ENCODE results near the gene ZFP62. TPM values are rescaled to one million over a fixed set of nuclear protein-coding genes. Genes with fewer than 3 reads are reported as not detected.
A peak's percentile ranks its signal among the peaks of the same experiment; 100 is the strongest.

Gene ZFP62
- total RNA-seq, 4 donors from 2014 or later: 35.5 to 41.1 (median 39.1) TPM

DNA sequence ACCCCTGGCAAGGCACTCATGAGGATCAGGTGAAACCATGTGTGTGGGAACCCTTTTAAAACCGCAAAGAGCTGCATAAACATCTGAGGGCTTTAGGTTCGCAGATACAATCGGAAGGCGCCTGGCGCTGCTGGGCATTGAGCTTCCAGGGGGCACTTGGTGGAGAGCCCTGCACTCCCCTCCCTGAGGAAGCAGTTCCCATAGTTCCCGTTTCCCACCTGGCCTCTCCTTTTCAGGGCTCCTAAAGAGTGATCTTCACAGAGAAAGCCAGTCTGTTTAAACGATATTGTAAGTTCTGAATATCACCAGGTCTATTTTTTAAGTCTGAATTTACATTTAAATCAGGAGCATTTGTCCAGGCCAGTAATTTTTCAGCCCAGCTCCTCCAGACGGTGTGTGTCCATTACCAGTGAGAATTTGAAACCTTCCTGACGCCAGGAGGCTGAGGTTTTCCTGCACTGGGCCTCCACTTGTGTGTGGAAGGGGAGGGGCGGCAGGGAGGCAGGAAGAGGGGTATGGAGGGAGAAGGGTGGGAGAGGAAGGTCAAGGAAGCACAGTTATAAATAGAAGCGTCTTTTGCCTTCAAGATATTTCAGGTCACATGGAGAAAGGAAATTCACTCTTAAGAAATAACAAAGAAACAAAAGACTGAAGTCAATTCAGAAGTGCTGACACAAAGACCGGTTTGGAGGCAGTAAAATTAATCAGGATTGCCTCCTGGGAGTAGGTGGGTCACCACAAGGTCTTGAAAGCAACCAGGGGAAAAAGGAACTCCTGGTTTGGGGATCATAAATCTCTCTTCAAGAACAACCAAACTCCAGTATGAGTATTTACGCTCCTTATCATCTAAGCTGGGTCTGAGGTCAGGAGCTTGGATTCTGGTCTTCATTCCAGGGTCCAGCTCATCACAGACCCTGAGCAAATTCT, 44.2 kb downstream of the ZFP62 start:
- H3K36me3 ChIP-seq: no peaks in the 10 kb centered on the region
- peak in 1 of 2 donors; percentile 54 for DNase-seq (ENCODE audit: low spot score in 2 of 2)
- TF ChIP-seq POLR2A (IDR thresholded peaks at IDR 0.05) (no peak), POLR2AphosphoS5 (IDR thresholded peaks at IDR 0.05) (peak in 1 of 3 donors; percentile 31)
- WGBS: 58% methylated on average over 13 of the region's 13 CpGs
- peaks cover 52% of the 10 kb centered on the region for H3K4me1 ChIP-seq
- no peaks in the 10 kb centered on the region for H3K27me3 ChIP-seq
- no peaks in the 10 kb centered on the region for H3K9me3 ChIP-seq
- no peak overlapping the region for H3K4me3 ChIP-seq
- H3K27ac ChIP-seq: peak overlapping the region; percentile 78

DNA sequence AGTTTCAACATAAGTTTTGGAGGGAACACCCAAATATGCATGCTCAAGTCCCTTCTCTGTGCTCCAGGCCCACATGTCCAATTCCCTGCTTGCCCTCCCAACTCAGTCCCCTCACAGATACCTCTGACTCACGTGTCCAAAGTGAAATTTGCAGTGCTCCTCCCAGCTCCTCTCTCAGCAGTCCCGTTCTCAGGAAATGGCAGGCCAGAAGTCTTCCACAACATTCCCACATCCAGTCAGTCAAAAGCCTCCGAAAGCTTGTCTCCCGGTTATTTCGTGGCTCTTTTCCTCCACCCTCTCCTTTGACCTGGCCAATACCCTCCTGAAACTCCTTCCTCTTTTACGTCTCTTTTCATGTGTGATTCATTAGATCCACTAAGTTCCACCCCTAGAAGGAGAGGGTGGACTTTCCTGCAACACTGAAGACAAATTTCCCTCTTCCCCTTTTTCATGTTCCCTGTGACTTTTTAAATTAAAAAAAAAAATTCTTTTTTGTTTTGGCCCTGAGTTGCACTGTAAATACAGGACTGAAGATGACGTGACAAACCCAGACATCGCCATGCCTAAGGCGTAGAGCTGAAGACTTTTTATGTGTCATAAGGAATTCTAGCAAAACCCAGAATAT, 45.7 kb downstream of the ZFP62 start:
- peak in 1 of 2 donors; percentile 29 for DNase-seq (ENCODE audit: low spot score in 2 of 2)
- H3K4me3 ChIP-seq: peak overlapping the region; percentile 27
- no peaks in the 10 kb centered on the region for H3K36me3 ChIP-seq
- peak overlapping the region; percentile 15 for H3K27ac ChIP-seq
- WGBS: 63% methylated on average over 9 of the region's 9 CpGs
- H3K9me3 ChIP-seq: no peaks in the 10 kb centered on the region
- TF ChIP-seq POLR2A (IDR thresholded peaks at IDR 0.05): peak in 1 of 2 donors; percentile 34
- TF ChIP-seq, protein P1, sequence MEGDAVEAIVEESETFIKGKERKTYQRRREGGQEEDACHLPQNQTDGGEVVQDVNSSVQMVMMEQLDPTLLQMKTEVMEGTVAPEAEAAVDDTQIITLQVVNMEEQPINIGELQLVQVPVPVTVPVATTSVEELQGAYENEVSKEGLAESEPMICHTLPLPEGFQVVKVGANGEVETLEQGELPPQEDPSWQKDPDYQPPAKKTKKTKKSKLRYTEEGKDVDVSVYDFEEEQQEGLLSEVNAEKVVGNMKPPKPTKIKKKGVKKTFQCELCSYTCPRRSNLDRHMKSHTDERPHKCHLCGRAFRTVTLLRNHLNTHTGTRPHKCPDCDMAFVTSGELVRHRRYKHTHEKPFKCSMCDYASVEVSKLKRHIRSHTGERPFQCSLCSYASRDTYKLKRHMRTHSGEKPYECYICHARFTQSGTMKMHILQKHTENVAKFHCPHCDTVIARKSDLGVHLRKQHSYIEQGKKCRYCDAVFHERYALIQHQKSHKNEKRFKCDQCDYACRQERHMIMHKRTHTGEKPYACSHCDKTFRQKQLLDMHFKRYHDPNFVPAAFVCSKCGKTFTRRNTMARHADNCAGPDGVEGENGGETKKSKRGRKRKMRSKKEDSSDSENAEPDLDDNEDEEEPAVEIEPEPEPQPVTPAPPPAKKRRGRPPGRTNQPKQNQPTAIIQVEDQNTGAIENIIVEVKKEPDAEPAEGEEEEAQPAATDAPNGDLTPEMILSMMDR (IDR thresholded peaks at IDR 0.05): no peak
- peaks cover 52% of the 10 kb centered on the region for H3K4me1 ChIP-seq
- no peaks in the 10 kb centered on the region for H3K27me3 ChIP-seq

DNA sequence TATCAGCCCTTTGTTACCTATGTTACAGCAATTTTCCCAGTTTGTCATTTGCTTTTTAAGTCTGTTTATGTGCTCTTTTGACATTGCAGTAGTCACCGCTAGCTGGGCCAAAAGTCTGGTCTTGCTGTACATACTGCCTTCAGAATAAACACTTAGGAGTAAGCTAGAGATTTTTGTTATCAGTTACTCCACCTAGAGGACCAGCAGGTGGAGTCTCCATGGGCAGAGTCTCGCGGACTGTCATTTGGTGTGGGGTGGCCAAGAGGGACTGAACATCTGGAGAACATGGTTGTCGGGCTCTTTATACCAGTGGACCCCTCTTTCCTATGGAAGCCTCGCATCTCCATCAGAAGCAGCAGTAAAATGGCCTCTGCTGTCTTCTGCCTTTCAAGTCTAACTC, 47.7 kb downstream of the ZFP62 start:
- 93% methylated on average over 5 of the region's 5 CpGs for WGBS
- TF ChIP-seq POLR2AphosphoS5 (IDR thresholded peaks at IDR 0.05) (no peak), POLR2A (IDR thresholded peaks at IDR 0.05) (no peak), EP300 (IDR thresholded peaks at IDR 0.05) (no peak)
- TF ChIP-seq, protein P1 (IDR thresholded peaks at IDR 0.05): no peak
- H3K4me3 ChIP-seq: no peak overlapping the region
- H3K27me3 ChIP-seq: no peaks in the 10 kb centered on the region
- no peaks in the 10 kb centered on the region for H3K36me3 ChIP-seq
- peaks cover 50% of the 10 kb centered on the region for H3K4me1 ChIP-seq
- no peak overlapping the region for H3K27ac ChIP-seq
- no peaks in the 10 kb centered on the region for H3K9me3 ChIP-seq
- peak in 1 of 2 donors; percentile 56 for DNase-seq (ENCODE audit: low spot score in 2 of 2)

DNA sequence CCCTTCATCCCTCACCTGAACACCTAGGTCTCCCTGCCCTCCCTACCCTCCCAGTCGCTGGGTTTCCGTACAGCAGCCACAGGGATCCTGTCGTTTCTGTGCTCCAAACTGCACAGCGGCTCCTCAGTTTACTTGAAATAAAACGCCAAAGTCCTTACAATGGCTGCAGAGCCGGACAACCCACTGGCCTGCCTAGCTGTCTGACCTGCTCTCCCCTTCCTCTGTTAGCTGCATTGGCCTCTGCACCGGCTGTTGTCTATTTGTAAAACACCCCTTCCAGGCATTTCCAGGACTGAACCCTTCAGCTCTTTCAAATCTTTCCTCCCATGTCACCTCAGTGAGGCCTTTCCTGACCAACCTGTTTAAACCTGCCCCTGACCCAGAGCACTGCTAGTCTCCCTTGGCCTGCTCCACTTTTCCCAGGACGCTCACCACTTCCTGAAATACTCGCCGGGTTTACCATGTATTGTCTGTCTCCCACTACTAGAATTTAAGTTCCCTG, 49.4 kb downstream of the ZFP62 start:
- no peaks in the 10 kb centered on the region for H3K9me3 ChIP-seq
- peak overlapping the region; percentile 58 for H3K4me3 ChIP-seq
- peak in 1 of 2 donors; percentile 61 for DNase-seq (ENCODE audit: low spot score in 2 of 2)
- no peaks in the 10 kb centered on the region for H3K27me3 ChIP-seq
- H3K36me3 ChIP-seq: peaks cover under 1% of the 10 kb centered on the region
- WGBS: 44% methylated on average over 10 of the region's 10 CpGs
- TF ChIP-seq, protein P1 (IDR thresholded peaks at IDR 0.05): no peak
- TF ChIP-seq POLR2AphosphoS5 (IDR thresholded peaks at IDR 0.05) (no peak), EP300 (IDR thresholded peaks at IDR 0.05) (no peak), POLR2A (IDR thresholded peaks at IDR 0.05) (no peak)
- peak overlapping the region; percentile 97 for H3K27ac ChIP-seq
- peaks cover 52% of the 10 kb centered on the region for H3K4me1 ChIP-seq

DNA sequence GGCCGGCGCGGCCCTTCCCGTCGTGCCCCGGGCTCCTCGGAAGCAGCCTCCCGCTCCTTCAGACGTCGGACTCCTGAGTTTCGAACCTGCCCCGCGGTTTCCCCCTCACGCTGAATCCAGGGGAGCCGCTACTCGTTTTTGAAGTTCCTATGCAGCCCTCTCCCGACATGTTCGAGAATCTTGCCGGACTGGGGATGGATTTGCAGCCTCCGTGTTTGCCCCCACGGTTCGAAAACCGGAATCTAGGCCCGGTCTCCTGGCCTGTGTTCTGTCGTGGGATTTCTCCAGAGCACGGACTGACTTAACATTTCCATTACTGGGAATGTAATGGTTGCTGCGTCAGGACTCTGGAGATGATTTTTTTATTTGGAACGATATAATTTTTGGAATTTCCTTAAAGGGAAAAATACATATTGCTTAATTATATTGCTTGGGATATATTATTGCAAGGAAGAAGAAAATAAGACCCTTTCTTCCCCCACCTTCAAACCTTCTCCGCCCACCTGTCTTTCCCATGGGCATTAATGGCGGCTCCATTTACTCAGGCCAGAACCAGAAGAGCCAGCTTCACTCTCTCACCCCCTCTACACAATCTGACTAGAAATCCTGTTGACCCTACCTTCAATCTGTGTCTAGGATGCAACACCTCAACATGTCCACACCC, 50.0 kb downstream of the ZFP62 start:
- Histone ChIP-seq H3K4me1 (peaks cover 53% of the 10 kb centered on the region), H3K27ac (peak overlapping the region; percentile 97), H3K4me3 (peak overlapping the region; percentile 58), H3K9me3 (no peaks in the 10 kb centered on the region), H3K27me3 (no peaks in the 10 kb centered on the region), H3K36me3 (peaks cover 3% of the 10 kb centered on the region)
- no peak for TF ChIP-seq EP300 (IDR thresholded peaks at IDR 0.05)
- TF ChIP-seq, protein P1 (IDR thresholded peaks at IDR 0.05): no peak
- no peak for TF ChIP-seq POLR2AphosphoS5 (IDR thresholded peaks at IDR 0.05)
- no peak for TF ChIP-seq POLR2A (IDR thresholded peaks at IDR 0.05)
- 9% methylated on average over 21 of the region's 30 CpGs for WGBS
- peak in 1 of 2 donors; percentile 82 for DNase-seq (ENCODE audit: low spot score in 2 of 2)

Data from suprapubic skin (tissue), 4 donors.